GM21737 (cell line): Measurements from ENCODE around the gene IMP4.

ENCODE experiments used
- ATAC-seq: cut with Tn5 transposase; IDR thresholded peaks from one replicate; pipeline ENCODE4 v1.9.1; 2021; ENCODE audit warnings: mild to moderate bottlenecking, moderate library complexity; ENCODE audit not compliant: unreplicated experiment

The IMP4 gene

GRCh38 chr2:130355578-130356431, 13.1 kb downstream of the IMP4 start, which contains the start of gene PTPN18:
PTPN18 (plus strand) TSS chr2:130356056; CDS start chr2:130356108, 52 bp downstream.
- peak; percentile 79 for ATAC-seq

- ATAC-seq = no peak
Observed at GRCh38 chr2:130357864-130358263, 15.2 kb downstream of the IMP4 start.

GRCh38 chr2:130358420-130359350, 16.0 kb downstream of the IMP4 start:
- ATAC-seq = no peak

- no peak for ATAC-seq
Observed at GRCh38 chr2:130359466-130359865, 16.8 kb downstream of the IMP4 start.

- no peak for ATAC-seq
Observed at GRCh38 chr2:130363479-130363878, 20.8 kb downstream of the IMP4 start.

- ATAC-seq = no peak
Observed at GRCh38 chr2:130365075-130365474, 22.4 kb downstream of the IMP4 start.

GRCh38 chr2:130365963-130366362, 23.3 kb downstream of the IMP4 start:
- no peak for ATAC-seq

GRCh38 chr2:130366720-130367119, 24.0 kb downstream of the IMP4 start:
- ATAC-seq = no peak

- no peak for ATAC-seq
Observed at GRCh38 chr2:130368786-130369185, 26.1 kb downstream of the IMP4 start.

- no peak for ATAC-seq
Observed at GRCh38 chr2:130369311-130369964, 26.7 kb downstream of the IMP4 start.

GRCh38 chr2:130369965-130370341, 27.3 kb downstream of the IMP4 start:
- no peak for ATAC-seq

GRCh38 chr2:130370490-130370889, 27.8 kb downstream of the IMP4 start:
- no peak for ATAC-seq

GRCh38 chr2:130371723-130372054, 29.0 kb downstream of the IMP4 start:
- peak; percentile 23 for ATAC-seq

- ATAC-seq = peak; percentile 74
Observed at GRCh38 chr2:130372055-130372832, 29.5 kb downstream of the IMP4 start.

- peak; percentile 2 for ATAC-seq
Observed at GRCh38 chr2:130372833-130373807, 30.4 kb downstream of the IMP4 start.

- no peak for ATAC-seq
Observed at GRCh38 chr2:130373808-130374365, 31.2 kb downstream of the IMP4 start.

- no peak for ATAC-seq
Observed at GRCh38 chr2:130374587-130375290, 32.0 kb downstream of the IMP4 start.
